Measurements from ENCODE around the gene NAGLU. TPM values are rescaled to one million over a fixed set of nuclear protein-coding genes. Genes with fewer than 3 reads are reported as not detected.

NAGLU gene
- total and polyA plus RNA-seq, 2 of the 13 experiments (the other 11 are each of a cell fraction or from before 2014, with no cell fraction given): 28.2 to 40.1 TPM

- TF ChIP-seq ZBTB40 (IDR thresholded peaks at IDR 0.05) (no peak), ZBTB40 (CRISPR knock-in tag; IDR thresholded peaks at IDR 0.05) (peak; percentile 93; the same call in 1 of the 2 replicates), ZNF101 (CRISPR knock-in tag; IDR thresholded peaks at IDR 0.05; ENCODE audit: borderline replicate concordance, low read depth) (no peak), ZNF782 (CRISPR knock-in tag; IDR thresholded peaks at IDR 0.05; ENCODE audit: borderline replicate concordance) (no peak), FOSL2 (CRISPR knock-in tag; IDR thresholded peaks at IDR 0.05) (peak; percentile 98), SMC3 (IDR thresholded peaks at IDR 0.05; ENCODE audit: low read length) (peak; percentile 18; the same call in 1 of the 2 replicates), ZNF451 (CRISPR knock-in tag; IDR thresholded peaks at IDR 0.05) (peak; percentile 62; the same call in 1 of the 2 replicates), ISL2 (CRISPR knock-in tag; IDR thresholded peaks at IDR 0.05) (no peak), NKX3-1 (CRISPR knock-in tag; IDR thresholded peaks at IDR 0.05) (peak; percentile 56; the same call in 1 of the 2 replicates)
- TF ChIP-seq, protein P1, sequence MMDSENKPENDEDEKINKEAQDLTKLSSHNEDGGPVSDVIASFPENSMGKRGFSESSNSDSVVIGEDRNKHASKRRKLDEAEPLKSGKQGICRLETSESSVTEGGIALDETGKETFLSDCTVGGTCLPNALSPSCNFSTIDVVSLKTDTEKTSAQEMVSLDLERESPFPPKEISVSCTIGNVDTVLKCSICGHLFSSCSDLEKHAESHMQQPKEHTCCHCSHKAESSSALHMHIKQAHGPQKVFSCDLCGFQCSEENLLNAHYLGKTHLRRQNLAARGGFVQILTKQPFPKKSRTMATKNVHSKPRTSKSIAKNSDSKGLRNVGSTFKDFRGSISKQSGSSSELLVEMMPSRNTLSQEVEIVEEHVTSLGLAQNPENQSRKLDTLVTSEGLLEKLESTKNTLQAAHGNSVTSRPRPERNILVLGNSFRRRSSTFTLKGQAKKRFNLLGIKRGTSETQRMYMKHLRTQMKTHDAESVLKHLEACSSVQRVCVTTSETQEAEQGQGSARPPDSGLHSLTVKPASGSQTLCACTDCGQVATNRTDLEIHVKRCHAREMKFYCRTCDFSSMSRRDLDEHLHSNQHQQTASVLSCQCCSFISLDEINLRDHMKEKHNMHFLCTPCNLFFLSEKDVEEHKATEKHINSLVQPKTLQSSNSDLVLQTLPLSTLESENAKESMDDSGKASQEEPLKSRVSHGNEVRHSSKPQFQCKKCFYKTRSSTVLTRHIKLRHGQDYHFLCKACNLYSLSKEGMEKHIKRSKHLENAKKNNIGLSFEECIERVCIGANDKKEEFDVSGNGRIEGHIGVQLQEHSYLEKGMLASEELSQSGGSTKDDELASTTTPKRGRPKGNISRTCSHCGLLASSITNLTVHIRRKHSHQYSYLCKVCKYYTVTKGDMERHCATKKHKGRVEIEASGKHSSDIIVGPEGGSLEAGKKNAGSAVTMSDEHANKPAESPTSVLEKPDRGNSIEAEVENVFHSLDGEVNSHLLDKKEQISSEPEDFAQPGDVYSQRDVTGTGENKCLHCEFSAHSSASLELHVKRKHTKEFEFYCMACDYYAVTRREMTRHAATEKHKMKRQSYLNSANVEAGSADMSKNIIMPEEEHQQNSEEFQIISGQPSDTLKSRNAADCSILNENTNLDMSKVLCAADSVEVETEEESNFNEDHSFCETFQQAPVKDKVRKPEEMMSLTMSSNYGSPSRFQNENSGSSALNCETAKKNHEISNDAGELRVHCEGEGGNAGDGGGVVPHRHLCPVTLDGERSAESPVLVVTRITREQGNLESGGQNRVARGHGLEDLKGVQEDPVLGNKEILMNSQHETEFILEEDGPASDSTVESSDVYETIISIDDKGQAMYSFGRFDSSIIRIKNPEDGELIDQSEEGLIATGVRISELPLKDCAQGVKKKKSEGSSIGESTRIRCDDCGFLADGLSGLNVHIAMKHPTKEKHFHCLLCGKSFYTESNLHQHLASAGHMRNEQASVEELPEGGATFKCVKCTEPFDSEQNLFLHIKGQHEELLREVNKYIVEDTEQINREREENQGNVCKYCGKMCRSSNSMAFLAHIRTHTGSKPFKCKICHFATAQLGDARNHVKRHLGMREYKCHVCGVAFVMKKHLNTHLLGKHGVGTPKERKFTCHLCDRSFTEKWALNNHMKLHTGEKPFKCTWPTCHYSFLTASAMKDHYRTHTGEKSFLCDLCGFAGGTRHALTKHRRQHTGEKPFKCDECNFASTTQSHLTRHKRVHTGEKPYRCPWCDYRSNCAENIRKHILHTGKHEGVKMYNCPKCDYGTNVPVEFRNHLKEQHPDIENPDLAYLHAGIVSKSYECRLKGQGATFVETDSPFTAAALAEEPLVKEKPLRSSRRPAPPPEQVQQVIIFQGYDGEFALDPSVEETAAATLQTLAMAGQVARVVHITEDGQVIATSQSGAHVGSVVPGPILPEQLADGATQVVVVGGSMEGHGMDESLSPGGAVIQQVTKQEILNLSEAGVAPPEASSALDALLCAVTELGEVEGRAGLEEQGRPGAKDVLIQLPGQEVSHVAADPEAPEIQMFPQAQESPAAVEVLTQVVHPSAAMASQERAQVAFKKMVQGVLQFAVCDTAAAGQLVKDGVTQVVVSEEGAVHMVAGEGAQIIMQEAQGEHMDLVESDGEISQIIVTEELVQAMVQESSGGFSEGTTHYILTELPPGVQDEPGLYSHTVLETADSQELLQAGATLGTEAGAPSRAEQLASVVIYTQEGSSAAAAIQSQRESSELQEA (CRISPR knock-in tag; IDR thresholded peaks at IDR 0.05; ENCODE audit: not compliant biosample characterization): peak; percentile 65
Observed at GRCh38 chr17:42541041-42541833, 5.2 kb downstream of the NAGLU start (continued).

All from HepG2 (cell line).